Measurements from ENCODE around the gene PAXX. TPM values are rescaled to one million over a fixed set of nuclear protein-coding genes. Genes with fewer than 3 reads are reported as not detected.
A peak's percentile ranks its signal among the peaks of the same experiment; 100 is the strongest.

PAXX gene
- total RNA-seq, 1 experiment from 2014 or later = 89.0 TPM

DNA sequence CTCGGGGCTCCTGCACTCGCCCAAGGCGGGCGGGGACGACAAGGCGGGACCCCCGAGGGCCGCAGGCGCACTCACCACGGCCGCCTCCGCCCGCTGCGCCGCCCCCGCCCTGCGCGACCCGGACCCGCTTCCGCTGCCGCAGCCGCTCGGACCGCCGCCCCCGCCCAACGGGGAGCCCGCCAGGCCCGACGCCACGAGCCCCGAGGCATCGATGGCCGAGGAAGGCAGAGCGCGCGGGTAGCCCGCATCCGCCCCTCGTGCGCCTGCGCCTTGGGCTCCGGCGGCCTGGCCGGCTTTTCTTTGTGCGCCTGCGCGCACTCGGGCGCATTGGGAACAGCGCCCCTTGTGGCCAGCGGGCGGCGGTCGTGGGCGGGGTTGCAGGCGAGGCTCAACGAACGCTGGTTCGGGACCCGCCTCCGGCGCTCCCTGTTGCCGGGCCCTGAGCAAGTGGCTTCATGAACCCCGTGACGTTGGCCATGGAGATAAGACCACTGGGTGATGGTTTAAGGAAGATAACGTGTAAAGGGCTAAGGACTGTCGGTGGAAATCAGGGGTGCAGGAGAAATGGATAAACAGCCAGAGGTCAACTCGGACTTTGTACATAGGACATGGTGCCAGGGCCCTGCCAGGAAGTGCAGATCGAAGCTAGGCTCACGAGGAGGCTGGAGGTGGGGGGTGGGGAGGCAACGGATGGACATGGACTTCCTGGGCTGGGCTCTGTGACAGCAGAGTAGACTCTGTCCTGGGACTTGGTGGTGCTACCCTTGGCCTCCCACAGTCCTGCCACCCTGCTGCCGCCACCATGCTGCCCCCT is 47.5 kb upstream of the PAXX start, which contains the start of the genes C8G and FBXW5:
TSS of gene C8G (plus strand) at position 725 of the 814 bp plus-strand sequence. CDS start at position 803, 78 bp downstream.
TSS of gene FBXW5 (minus strand) at position 220 of the 814 bp plus-strand sequence. CDS start 655 bp downstream, outside the sequence.
- Histone ChIP-seq H3K9me3 (ENCODE audit: control insufficient read depth in 1 of 2, insufficient read depth in 1 of 2, low read depth in 1 of 2, low read length in 2 of 2) (no peaks in the 10 kb centered on the region), H3K27ac (ENCODE audit: low read depth, low read length) (peak within 1 kb of the TSS; percentile 97), H3K36me3 (ENCODE audit: control insufficient read depth in 1 of 2, insufficient read depth in 2 of 2, low read length in 2 of 2) (peaks cover 12 to 15% of the 10 kb centered on the region in 2 experiments; a peak in 3 of 4 replicates), H4K20me1 (ENCODE audit: insufficient read depth) (no peaks in the 10 kb centered on the region), H3K9me2 (ENCODE audit: insufficient read depth) (no peaks in the 10 kb centered on the region), H3K4me3 (replicated peaks in 1 of 2; ENCODE audit: low read depth in 1 of 2, low read length in 2 of 2) (peak within 1 kb of the TSS; percentile 78 to 88), H3K79me2 (ENCODE audit: insufficient read depth, low read length) (peaks cover 20% of the 10 kb centered on the region), H3K4me2 (ENCODE audit: low read length) (peak within 1 kb of the TSS; percentile 89), H2AFZ (ENCODE audit: low read depth, low read length, poor library complexity, severe bottlenecking) (no peak within 1 kb of the TSS), H3K4me1 (ENCODE audit: control insufficient read depth in 1 of 2, insufficient read depth in 2 of 2, low read length in 2 of 2) (peaks cover 21 to 43% of the 10 kb centered on the region in 2 experiments), H3K27me3 (ENCODE audit: insufficient read depth, low read length) (no peaks in the 10 kb centered on the region), H3K9ac (ENCODE audit: low read length) (peak within 1 kb of the TSS; percentile 86)
- intact Hi-C loops (cut with micrococcal nuclease) = loop anchor here (5.0 to 10.0 kb wide), 2 partner anchors 100 to 157 kb away; partner anchors contain the start of genes AJM1 and PHPT1
- RAD21 ChIA-PET (ENCODE audit: low non-redundant PET in 1 of 2, low total read pairs in 2 of 2, uncharacterized antibody in 2 of 2, unreplicated experiment in 2 of 2) = no interaction called here
- DNase-seq (ENCODE audit: low read depth, low spot score) (peak; percentile 80), ATAC-seq (peak; percentile 75)
- no TSS peak for BruUV-seq (replicated peaks)
- POLR2A ChIA-PET = no interaction called here
- CTCF ChIA-PET = interaction anchor here (1.0 to 1.6 kb wide), 3 partner anchors 84 to 90 kb away, joined by 3 to 9 read pairs (median 5); partner anchors contain the start of gene ABCA2
- peak; percentile 31 for TF ChIP-seq POLR2A (IDR thresholded peaks at IDR 0.05; ENCODE audit: borderline replicate concordance, extremely low read depth, insufficient read depth, insufficient read length)
- TF ChIP-seq SP1 (IDR thresholded peaks at IDR 0.05; ENCODE audit: low read depth) = no peak
- TF ChIP-seq POLR2AphosphoS5 (IDR thresholded peaks at IDR 0.05; ENCODE audit: low read depth, low read length) = peak; percentile 77
- no peak for TF ChIP-seq CBX3 (IDR thresholded peaks at IDR 0.05; ENCODE audit: low read depth)
- TF ChIP-seq ELF1 (IDR thresholded peaks at IDR 0.05; ENCODE audit: borderline replicate concordance, low read depth) = no peak
- TF ChIP-seq, protein P1, sequence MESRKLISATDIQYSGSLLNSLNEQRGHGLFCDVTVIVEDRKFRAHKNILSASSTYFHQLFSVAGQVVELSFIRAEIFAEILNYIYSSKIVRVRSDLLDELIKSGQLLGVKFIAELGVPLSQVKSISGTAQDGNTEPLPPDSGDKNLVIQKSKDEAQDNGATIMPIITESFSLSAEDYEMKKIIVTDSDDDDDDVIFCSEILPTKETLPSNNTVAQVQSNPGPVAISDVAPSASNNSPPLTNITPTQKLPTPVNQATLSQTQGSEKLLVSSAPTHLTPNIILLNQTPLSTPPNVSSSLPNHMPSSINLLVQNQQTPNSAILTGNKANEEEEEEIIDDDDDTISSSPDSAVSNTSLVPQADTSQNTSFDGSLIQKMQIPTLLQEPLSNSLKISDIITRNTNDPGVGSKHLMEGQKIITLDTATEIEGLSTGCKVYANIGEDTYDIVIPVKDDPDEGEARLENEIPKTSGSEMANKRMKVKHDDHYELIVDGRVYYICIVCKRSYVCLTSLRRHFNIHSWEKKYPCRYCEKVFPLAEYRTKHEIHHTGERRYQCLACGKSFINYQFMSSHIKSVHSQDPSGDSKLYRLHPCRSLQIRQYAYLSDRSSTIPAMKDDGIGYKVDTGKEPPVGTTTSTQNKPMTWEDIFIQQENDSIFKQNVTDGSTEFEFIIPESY (IDR thresholded peaks at IDR 0.05; ENCODE audit: extremely low read depth, insufficient replicate concordance, low read length) = peak; percentile 58
- TF ChIP-seq, protein P2, sequence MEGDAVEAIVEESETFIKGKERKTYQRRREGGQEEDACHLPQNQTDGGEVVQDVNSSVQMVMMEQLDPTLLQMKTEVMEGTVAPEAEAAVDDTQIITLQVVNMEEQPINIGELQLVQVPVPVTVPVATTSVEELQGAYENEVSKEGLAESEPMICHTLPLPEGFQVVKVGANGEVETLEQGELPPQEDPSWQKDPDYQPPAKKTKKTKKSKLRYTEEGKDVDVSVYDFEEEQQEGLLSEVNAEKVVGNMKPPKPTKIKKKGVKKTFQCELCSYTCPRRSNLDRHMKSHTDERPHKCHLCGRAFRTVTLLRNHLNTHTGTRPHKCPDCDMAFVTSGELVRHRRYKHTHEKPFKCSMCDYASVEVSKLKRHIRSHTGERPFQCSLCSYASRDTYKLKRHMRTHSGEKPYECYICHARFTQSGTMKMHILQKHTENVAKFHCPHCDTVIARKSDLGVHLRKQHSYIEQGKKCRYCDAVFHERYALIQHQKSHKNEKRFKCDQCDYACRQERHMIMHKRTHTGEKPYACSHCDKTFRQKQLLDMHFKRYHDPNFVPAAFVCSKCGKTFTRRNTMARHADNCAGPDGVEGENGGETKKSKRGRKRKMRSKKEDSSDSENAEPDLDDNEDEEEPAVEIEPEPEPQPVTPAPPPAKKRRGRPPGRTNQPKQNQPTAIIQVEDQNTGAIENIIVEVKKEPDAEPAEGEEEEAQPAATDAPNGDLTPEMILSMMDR (IDR thresholded peaks at IDR 0.05 in 2 of 3, conservative IDR thresholded peaks at IDR 0.05 in 1 of 3; ENCODE audit: borderline replicate concordance in 1 of 3, insufficient read depth in 1 of 3, low read depth in 2 of 3, low read length in 2 of 3) = peak in 2 of 3 experiments; percentile 86 to 95; a peak in 4 of 6 replicates
- TF ChIP-seq TCF7L2 (IDR thresholded peaks at IDR 0.05; ENCODE audit: borderline replicate concordance, extremely low read depth, insufficient read depth, insufficient read length) = peak; percentile 20
- no peak for TF ChIP-seq RAD21 (IDR thresholded peaks at IDR 0.05; ENCODE audit: low read depth)
- TF ChIP-seq YY1 (IDR thresholded peaks at IDR 0.05; ENCODE audit: extremely low read depth, insufficient replicate concordance, low read depth, low read length) = peak; percentile 82
- peak; percentile 61; the same call in 1 of the 2 replicates for TF ChIP-seq ZFX (IDR thresholded peaks at IDR 0.05)

Measured in HCT116 (cell line).